ENCODE data around the gene PTPRH. TPM values are rescaled to one million over a fixed set of nuclear protein-coding genes. Genes with fewer than 3 reads are reported as not detected.
A peak's percentile ranks its signal among the peaks of the same experiment; 100 is the strongest.

The PTPRH gene
- total RNA-seq, 4 donors from 2014 or later, result 31.2 to 176 (median 102) TPM

- peak overlapping the region in 3 of 4 donors; percentile 4 to 95 (median 10) for H3K4me3 ChIP-seq
Observed at GRCh38 chr19:55253842-55254624, 44.7 kb upstream of the PTPRH start.

GRCh38 chr19:55252760-55253663 is 43.7 kb upstream of the PTPRH start:
- no peak for DNase-seq
- peaks cover 27 to 91% (median 42%) of the 10 kb centered on the region in 4 donors for H3K4me1 ChIP-seq
- H3K27ac ChIP-seq, result peak overlapping the region; percentile 73 to 87 (median 78)

More at GRCh38 chr19:55253842-55254624, 44.7 kb upstream of the PTPRH start:
- TF ChIP-seq, protein P1, sequence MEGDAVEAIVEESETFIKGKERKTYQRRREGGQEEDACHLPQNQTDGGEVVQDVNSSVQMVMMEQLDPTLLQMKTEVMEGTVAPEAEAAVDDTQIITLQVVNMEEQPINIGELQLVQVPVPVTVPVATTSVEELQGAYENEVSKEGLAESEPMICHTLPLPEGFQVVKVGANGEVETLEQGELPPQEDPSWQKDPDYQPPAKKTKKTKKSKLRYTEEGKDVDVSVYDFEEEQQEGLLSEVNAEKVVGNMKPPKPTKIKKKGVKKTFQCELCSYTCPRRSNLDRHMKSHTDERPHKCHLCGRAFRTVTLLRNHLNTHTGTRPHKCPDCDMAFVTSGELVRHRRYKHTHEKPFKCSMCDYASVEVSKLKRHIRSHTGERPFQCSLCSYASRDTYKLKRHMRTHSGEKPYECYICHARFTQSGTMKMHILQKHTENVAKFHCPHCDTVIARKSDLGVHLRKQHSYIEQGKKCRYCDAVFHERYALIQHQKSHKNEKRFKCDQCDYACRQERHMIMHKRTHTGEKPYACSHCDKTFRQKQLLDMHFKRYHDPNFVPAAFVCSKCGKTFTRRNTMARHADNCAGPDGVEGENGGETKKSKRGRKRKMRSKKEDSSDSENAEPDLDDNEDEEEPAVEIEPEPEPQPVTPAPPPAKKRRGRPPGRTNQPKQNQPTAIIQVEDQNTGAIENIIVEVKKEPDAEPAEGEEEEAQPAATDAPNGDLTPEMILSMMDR (IDR thresholded peaks at IDR 0.05), result no peak
- no peak for TF ChIP-seq POLR2A (IDR thresholded peaks at IDR 0.05)
- TF ChIP-seq EP300 (IDR thresholded peaks at IDR 0.05; ENCODE audit: low read depth), result no peak
- no peak for TF ChIP-seq POLR2AphosphoS5 (IDR thresholded peaks at IDR 0.05)
- Histone ChIP-seq H3K27ac (peak overlapping the region; percentile 73 to 87 (median 78)), H3K9me3 (no peaks in the 10 kb centered on the region), H3K4me1 (peaks cover 26 to 81% (median 34%) of the 10 kb centered on the region in 4 donors), H3K36me3 (no peaks in the 10 kb centered on the region), H3K27me3 (no peaks in the 10 kb centered on the region)
- WGBS, 2 donors (ENCODE audit: low coverage in 1 of 2), result 70 to 78% methylated on average over 8 to 23 of the region's 23 CpGs
- in situ Hi-C loops (cut with MboI; ENCODE audit: low pct_ligation_motif_present in 1 of 4, low pct_unique_long_range_greater_than_20kb in 1 of 4, low sequenced_read_pairs in 3 of 4) (no loop called here), intact Hi-C loops (cut with DNase I; ENCODE audit: low total_unique reads) (no loop called here)
- peak; percentile 69 for DNase-seq

DNA sequence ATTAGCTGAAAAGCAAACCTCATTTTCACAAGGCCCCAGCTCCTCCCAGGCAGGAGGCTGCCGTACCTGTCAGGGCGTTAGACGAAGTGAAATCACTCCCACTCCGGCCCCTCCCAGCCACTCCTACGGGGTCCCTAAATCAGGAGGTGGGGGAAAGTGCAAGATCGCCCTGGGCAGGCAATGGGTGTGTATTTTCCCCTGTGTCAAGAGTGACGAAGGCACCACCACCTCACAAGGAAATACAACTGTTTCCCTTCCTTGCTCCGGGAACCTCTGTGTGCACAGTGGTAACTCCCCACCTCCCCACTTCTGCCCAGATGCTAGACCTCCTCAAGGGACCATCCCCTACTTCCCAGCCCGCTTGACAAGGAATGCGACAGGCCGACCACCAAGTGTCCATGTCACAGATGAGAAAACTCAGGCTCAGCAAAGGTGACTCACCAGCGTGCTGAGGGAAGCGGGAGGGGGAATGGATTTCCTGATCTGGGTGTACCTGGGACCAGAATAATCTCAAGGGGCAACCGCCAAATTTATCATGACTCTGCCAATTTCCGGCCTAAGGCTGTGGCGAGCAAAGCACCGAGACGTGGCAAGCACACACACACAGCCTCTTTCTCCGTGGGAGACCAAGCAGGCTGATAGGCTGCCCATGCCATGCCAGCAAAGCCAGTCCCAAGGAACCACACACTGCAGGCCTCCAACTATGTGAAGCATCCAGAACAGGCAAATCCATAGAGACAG is 42.2 kb upstream of the PTPRH start:
- Histone ChIP-seq H3K9me3 (no peaks in the 10 kb centered on the region), H3K27me3 (no peaks in the 10 kb centered on the region), H3K4me3 (no peak overlapping the region), H3K27ac (peak overlapping the region; percentile 34 to 55 (median 46)), H3K4me1 (peaks cover 27 to 89% (median 38%) of the 10 kb centered on the region in 4 donors), H3K36me3 (peaks cover 0 to 3% (median 2%) of the 10 kb centered on the region in 4 donors)
- no peak for TF ChIP-seq EP300 (IDR thresholded peaks at IDR 0.05; ENCODE audit: low read depth)
- TF ChIP-seq, protein P1 (IDR thresholded peaks at IDR 0.05), result no peak
- no peak for TF ChIP-seq POLR2AphosphoS5 (IDR thresholded peaks at IDR 0.05)
- TF ChIP-seq POLR2A (IDR thresholded peaks at IDR 0.05), result no peak
- in situ Hi-C loops (cut with MboI; ENCODE audit: low pct_ligation_motif_present in 1 of 4, low pct_unique_long_range_greater_than_20kb in 1 of 4, low sequenced_read_pairs in 3 of 4) (no loop called here), intact Hi-C loops (cut with DNase I; ENCODE audit: low total_unique reads) (no loop called here)
- no peak for DNase-seq
- WGBS, 2 donors (ENCODE audit: low coverage in 1 of 2), result 40 to 63% methylated on average over 3 to 19 of the region's 19 CpGs

More at GRCh38 chr19:55252760-55253663, 43.7 kb upstream of the PTPRH start:
- Histone ChIP-seq H3K9me3 (no peaks in the 10 kb centered on the region), H3K4me3 (peak overlapping the region in 1 of 4 donors; percentile 95), H3K27me3 (no peaks in the 10 kb centered on the region), H3K36me3 (no peaks in the 10 kb centered on the region)
- intact Hi-C loops (cut with DNase I; ENCODE audit: low total_unique reads) (no loop called here), in situ Hi-C loops (cut with MboI; ENCODE audit: low pct_ligation_motif_present in 1 of 4, low pct_unique_long_range_greater_than_20kb in 1 of 4, low sequenced_read_pairs in 3 of 4) (no loop called here)
- TF ChIP-seq EP300 (IDR thresholded peaks at IDR 0.05; ENCODE audit: low read depth) (no peak), POLR2A (IDR thresholded peaks at IDR 0.05) (no peak), POLR2AphosphoS5 (IDR thresholded peaks at IDR 0.05) (no peak)
- TF ChIP-seq, protein P1 (IDR thresholded peaks at IDR 0.05), result no peak
- 79 to 90% methylated on average over 4 to 19 of the region's 21 CpGs for WGBS, 2 donors (ENCODE audit: low coverage in 1 of 2)

Data from transverse colon (tissue), 4 donors.